ENCODE results near the gene ITCH. TPM values are rescaled to one million over a fixed set of nuclear protein-coding genes. Genes with fewer than 3 reads are reported as not detected.
"Not testable (repeated sequence)": the region's sequence is repeated elsewhere in the genome, so short reads cannot be mapped to it uniquely, and the experiment has no call there.

The ITCH gene
- total and polyA plus RNA-seq, 7 experiments from 2014 or later = 14.6 to 70.4 (median 58.9) TPM

DNA sequence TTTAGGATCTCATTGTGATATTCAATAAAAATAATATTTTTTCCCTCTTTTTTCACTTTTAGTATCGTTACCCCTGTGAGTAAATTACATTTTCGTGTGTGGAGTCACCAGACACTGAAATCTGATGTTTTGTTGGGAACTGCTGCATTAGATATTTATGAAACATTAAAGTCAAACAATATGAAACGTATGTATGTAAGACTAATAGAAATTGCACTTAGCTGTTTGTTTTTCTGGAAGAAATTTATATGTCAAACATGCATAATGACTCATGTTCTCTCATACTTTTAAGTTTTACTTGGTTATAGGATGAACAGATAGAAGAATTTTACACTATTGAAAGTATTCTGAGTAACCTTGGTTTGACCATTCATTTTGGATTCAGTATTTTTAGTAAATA is 49.4 kb downstream of the ITCH start:
- Mint-ChIP-seq H3K4me3 (no peak overlapping the region), H3K27me3 (no peaks in the 10 kb centered on the region), H3K9me3 (no peaks in the 10 kb centered on the region), H3K4me1 (peaks cover 7 to 29% (median 23%) of the 10 kb centered on the region in 7 donors), H3K27ac (no peak overlapping the region), H3K36me3 (peaks cover 22 to 44% (median 34%) of the 10 kb centered on the region in 5 donors)
- no peak overlapping the region for H3K4me3 ChIP-seq (ENCODE audit: low read length)
- ChIA-PET POLR2A (no interaction called here), CTCF (interaction anchor here (0.5 kb wide), 1 partner anchor 14 kb away, joined by 3 read pairs; no protein-coding TSS in a partner anchor)
- no peak for ATAC-seq
- intact Hi-C loops (cut with micrococcal nuclease) = no loop called here
- H3K4me1 ChIP-seq (ENCODE audit: control insufficient read depth in 2 of 2, insufficient read depth in 2 of 2, low read length in 2 of 2) = no peaks in the 10 kb centered on the region
- H3K9me3 ChIP-seq (ENCODE audit: control insufficient read depth in 2 of 3, low read length in 3 of 3) = no peaks in the 10 kb centered on the region
- no peak for DNase-seq
- H3K27ac ChIP-seq (ENCODE audit: low read depth, low read length) = no peak overlapping the region
- H3K36me3 ChIP-seq (ENCODE audit: control insufficient read depth in 2 of 3, insufficient read depth in 3 of 3, low read length in 3 of 3) = peaks cover 7 to 41% (median 11%) of the 10 kb centered on the region in 3 experiments
- no peaks in the 10 kb centered on the region for H3K27me3 ChIP-seq (ENCODE audit: control insufficient read depth in 2 of 2, insufficient read depth in 2 of 2, low read length in 2 of 2)

DNA sequence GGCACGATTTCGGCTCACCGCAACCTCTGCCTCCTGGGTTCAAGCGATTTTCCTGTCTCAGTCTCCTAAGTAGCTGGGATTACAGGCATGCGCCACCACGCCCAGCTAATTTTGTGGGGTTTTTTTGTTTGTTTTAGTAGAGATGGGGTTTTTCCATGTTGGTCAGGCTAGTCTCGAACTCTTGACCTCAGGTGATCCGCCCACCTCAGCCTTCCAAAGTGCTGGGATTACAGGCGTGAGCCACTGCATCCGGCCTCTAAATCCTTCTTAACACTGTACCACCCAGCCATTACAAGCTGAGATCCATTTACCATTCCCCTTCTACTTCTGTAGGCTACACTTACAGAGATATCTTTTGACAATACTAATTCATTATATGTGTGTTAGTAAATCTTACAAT is 51.5 kb downstream of the ITCH start:
- peaks cover 0 to 44% (median 16%) of the 10 kb centered on the region in 3 experiments for H3K36me3 ChIP-seq (ENCODE audit: control insufficient read depth in 2 of 3, insufficient read depth in 3 of 3, low read length in 3 of 3)
- Mint-ChIP-seq H3K27ac (peak overlapping the region in 2 of 9 donors; percentile 64 to 74), H3K4me1 (peaks cover 0 to 26% (median 9%) of the 10 kb centered on the region in 7 donors), H3K36me3 (peaks cover 9 to 32% (median 19%) of the 10 kb centered on the region in 5 donors)
- H3K4me3 Mint-ChIP-seq; H3K27ac ChIP-seq (ENCODE audit: low read depth, low read length); intact Hi-C loops (cut with micrococcal nuclease); H3K9me3 ChIP-seq (ENCODE audit: control insufficient read depth in 2 of 3, low read length in 3 of 3); H3K4me1 ChIP-seq (ENCODE audit: control insufficient read depth in 2 of 2, insufficient read depth in 2 of 2, low read length in 2 of 2); CTCF ChIA-PET; DNase-seq; H3K4me3 ChIP-seq (ENCODE audit: low read length); H3K27me3 ChIP-seq (ENCODE audit: control insufficient read depth in 2 of 2, insufficient read depth in 2 of 2, low read length in 2 of 2); ATAC-seq; H3K27me3 Mint-ChIP-seq; H3K9me3 Mint-ChIP-seq: not testable (repeated sequence)
- POLR2A ChIA-PET = interaction anchor here (0.6 to 1.1 kb wide), 3 partner anchors 9 to 938 kb away, joined by 3 read pairs; no protein-coding TSS in a partner anchor

DNA sequence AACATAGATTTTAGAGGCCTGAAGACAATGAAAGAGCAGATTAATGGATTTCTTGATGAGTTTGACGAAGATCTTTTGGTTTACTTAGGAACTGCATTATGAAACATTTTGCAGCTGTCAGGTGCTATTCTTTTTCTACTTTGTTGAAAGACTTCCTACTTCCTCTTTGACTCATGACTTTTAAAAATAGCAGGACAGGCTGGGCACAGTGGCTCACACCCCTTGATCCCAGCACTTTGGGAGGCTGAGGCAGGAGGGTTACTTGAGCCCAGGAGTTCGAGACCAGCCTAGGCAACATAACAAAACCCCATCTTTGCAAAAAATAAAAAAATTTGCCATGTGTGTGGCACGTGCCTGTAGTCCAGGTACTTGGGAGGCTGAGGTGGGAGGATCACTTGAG is 52.0 kb downstream of the ITCH start:
- no peaks in the 10 kb centered on the region for H3K9me3 Mint-ChIP-seq
- H3K36me3 ChIP-seq (ENCODE audit: control insufficient read depth in 2 of 3, insufficient read depth in 3 of 3, low read length in 3 of 3) = peaks cover 0 to 49% (median 14%) of the 10 kb centered on the region in 3 experiments
- ATAC-seq (no peak), DNase-seq (no peak)
- peak overlapping the region in 2 of 9 donors; percentile 64 to 74 for H3K27ac Mint-ChIP-seq
- ChIA-PET CTCF (no interaction called here), POLR2A (interaction anchor here (0.6 to 1.1 kb wide), 2 partner anchors 10 to 17 kb away, joined by 3 read pairs; no protein-coding TSS in a partner anchor)
- H3K4me3 ChIP-seq (ENCODE audit: low read length) = no peak overlapping the region
- no peaks in the 10 kb centered on the region for H3K9me3 ChIP-seq (ENCODE audit: control insufficient read depth in 2 of 3, low read length in 3 of 3)
- no peaks in the 10 kb centered on the region for H3K27me3 Mint-ChIP-seq
- H3K4me3 Mint-ChIP-seq = no peak overlapping the region
- H3K27ac ChIP-seq (ENCODE audit: low read depth, low read length) = no peak overlapping the region
- H3K36me3 Mint-ChIP-seq = peaks cover 9 to 33% (median 20%) of the 10 kb centered on the region in 5 donors
- H3K27me3 ChIP-seq (ENCODE audit: control insufficient read depth in 2 of 2, insufficient read depth in 2 of 2, low read length in 2 of 2) = no peaks in the 10 kb centered on the region
- intact Hi-C loops (cut with micrococcal nuclease) = no loop called here
- H3K4me1 Mint-ChIP-seq = peaks cover under 1 to 26% (median 11%) of the 10 kb centered on the region in 7 donors
- H3K4me1 ChIP-seq (ENCODE audit: control insufficient read depth in 2 of 2, insufficient read depth in 2 of 2, low read length in 2 of 2) = no peaks in the 10 kb centered on the region

DNA sequence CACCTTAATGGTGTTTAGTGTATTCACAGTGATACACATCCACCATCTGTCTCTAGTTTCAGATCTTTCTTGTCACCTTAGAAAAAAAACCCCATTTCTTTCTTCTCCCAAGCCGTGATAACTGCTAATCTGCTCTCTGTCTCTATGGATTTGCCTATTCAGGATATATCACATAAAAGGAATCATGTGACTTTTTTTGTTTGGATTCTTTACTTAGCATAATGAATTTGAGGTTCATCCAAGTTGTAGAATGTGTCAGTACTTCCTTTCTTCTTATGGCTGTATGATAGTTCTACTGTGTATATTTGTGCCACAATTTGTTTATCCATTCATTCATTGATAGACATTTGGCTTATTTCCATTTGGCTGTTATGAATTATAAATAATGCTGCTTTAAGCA is 57.1 kb downstream of the ITCH start:
- H3K9me3 ChIP-seq (ENCODE audit: control insufficient read depth in 2 of 3, low read length in 3 of 3) = no peaks in the 10 kb centered on the region
- Mint-ChIP-seq H3K4me1 (peaks cover under 1 to 22% (median 14%) of the 10 kb centered on the region in 7 donors), H3K9me3 (peaks cover 0 to 2% (median 0%) of the 10 kb centered on the region in 11 donors), H3K27me3 (no peaks in the 10 kb centered on the region), H3K27ac (no peak overlapping the region), H3K4me3 (peak overlapping the region in 1 of 10 donors; percentile 23), H3K36me3 (peaks cover 11 to 54% (median 19%) of the 10 kb centered on the region in 5 donors)
- H3K36me3 ChIP-seq (ENCODE audit: control insufficient read depth in 2 of 3, insufficient read depth in 3 of 3, low read length in 3 of 3) = peaks cover 7 to 56% (median 19%) of the 10 kb centered on the region in 3 experiments
- intact Hi-C loops (cut with micrococcal nuclease) = no loop called here
- ATAC-seq = no peak
- H3K27ac ChIP-seq (ENCODE audit: low read depth, low read length) = no peak overlapping the region
- POLR2A ChIA-PET = no interaction called here
- DNase-seq = no peak
- CTCF ChIA-PET = no interaction called here
- H3K4me3 ChIP-seq (ENCODE audit: low read length) = no peak overlapping the region
- H3K4me1 ChIP-seq (ENCODE audit: control insufficient read depth in 2 of 2, insufficient read depth in 2 of 2, low read length in 2 of 2) = peaks cover 0 to 4% of the 10 kb centered on the region in 2 donors
- H3K27me3 ChIP-seq (ENCODE audit: control insufficient read depth in 2 of 2, insufficient read depth in 2 of 2, low read length in 2 of 2) = no peaks in the 10 kb centered on the region

DNA sequence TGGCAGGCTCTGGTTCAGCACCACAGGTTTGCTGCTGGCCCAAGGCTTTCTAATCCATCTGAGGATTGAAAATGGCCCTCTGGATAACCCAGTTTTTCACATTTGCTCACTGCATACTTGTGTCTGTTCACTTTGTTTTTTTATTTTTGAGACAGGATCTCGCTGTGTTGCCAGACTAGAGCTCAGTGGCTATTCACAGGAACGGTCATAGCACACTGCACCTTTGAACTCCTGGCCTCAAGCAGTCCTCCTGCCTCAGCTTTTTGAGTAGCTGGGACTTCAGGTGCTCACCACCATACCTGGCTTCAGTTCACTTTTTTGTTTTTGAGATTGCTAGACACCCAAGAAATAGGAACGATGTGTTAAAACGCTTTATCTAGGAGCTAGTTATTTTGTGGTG is 57.9 kb downstream of the ITCH start:
- no peak for DNase-seq
- Histone ChIP-seq H3K4me3 (ENCODE audit: low read length) (no peak overlapping the region), H3K27me3 (ENCODE audit: control insufficient read depth in 2 of 2, insufficient read depth in 2 of 2, low read length in 2 of 2) (no peaks in the 10 kb centered on the region), H3K27ac (ENCODE audit: low read depth, low read length) (no peak overlapping the region), H3K9me3 (ENCODE audit: control insufficient read depth in 2 of 3, low read length in 3 of 3) (no peaks in the 10 kb centered on the region), H3K36me3 (ENCODE audit: control insufficient read depth in 2 of 3, insufficient read depth in 3 of 3, low read length in 3 of 3) (peaks cover 7 to 56% (median 19%) of the 10 kb centered on the region in 3 experiments), H3K4me1 (ENCODE audit: control insufficient read depth in 2 of 2, insufficient read depth in 2 of 2, low read length in 2 of 2) (peaks cover 0 to 4% of the 10 kb centered on the region in 2 donors)
- ChIA-PET POLR2A (no interaction called here), CTCF (no interaction called here)
- H3K4me3 Mint-ChIP-seq = no peak overlapping the region
- intact Hi-C loops (cut with micrococcal nuclease) = no loop called here
- ATAC-seq = no peak
- H3K4me1 Mint-ChIP-seq = peaks cover under 1 to 16% (median 9%) of the 10 kb centered on the region in 7 donors
- H3K36me3 Mint-ChIP-seq = peaks cover 10 to 56% (median 24%) of the 10 kb centered on the region in 5 donors
- H3K9me3 Mint-ChIP-seq = peaks cover 0 to 2% (median 0%) of the 10 kb centered on the region in 11 donors
- peak overlapping the region in 1 of 9 donors; percentile 49 for H3K27ac Mint-ChIP-seq
- H3K27me3 Mint-ChIP-seq = no peaks in the 10 kb centered on the region

DNA sequence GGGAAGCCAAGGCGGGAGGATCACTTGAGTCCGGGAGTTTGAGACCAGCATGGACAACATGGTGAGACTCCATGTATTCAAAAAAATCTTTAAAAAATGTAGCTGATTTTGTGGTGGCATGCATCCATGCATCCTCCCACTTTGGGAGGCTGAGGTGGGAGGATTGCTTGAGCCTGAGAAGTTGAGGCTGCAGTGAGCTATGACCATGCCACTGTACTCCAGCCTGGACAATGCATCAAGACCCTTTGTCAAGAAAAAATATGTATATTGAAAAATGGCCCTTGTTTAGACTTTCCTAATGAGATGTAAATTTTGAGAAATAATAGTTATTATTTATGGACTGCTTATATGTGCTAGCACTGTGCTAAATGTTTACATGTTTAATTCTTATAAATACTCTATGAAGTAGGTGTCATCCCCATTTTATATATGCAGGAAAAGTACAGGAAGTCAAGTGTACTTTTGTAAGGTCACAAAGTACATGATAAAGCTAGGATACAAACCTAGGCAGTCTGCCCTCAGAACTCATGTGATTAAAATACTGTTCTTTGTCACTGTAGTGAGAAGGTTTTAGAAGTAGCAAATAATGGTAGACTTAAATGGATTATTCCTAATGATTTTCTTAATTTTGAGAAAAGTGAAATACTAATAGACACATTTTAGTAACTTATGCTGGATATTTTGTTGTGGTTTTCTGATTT is 58.8 kb downstream of the ITCH start:
- Histone ChIP-seq H3K4me1 (ENCODE audit: control insufficient read depth in 2 of 2, insufficient read depth in 2 of 2, low read length in 2 of 2) (peaks cover 0 to 4% of the 10 kb centered on the region in 2 donors), H3K27ac (ENCODE audit: low read depth, low read length) (no peak overlapping the region), H3K4me3 (ENCODE audit: low read length) (no peak overlapping the region), H3K36me3 (ENCODE audit: control insufficient read depth in 2 of 3, insufficient read depth in 3 of 3, low read length in 3 of 3) (peaks cover 7 to 66% (median 19%) of the 10 kb centered on the region in 3 experiments), H3K27me3 (ENCODE audit: control insufficient read depth in 2 of 2, insufficient read depth in 2 of 2, low read length in 2 of 2) (no peaks in the 10 kb centered on the region), H3K9me3 (ENCODE audit: control insufficient read depth in 2 of 3, low read length in 3 of 3) (no peaks in the 10 kb centered on the region)
- CTCF ChIA-PET = no interaction called here
- Mint-ChIP-seq H3K27me3 (no peaks in the 10 kb centered on the region), H3K4me1 (peaks cover 2 to 16% (median 9%) of the 10 kb centered on the region in 7 donors), H3K27ac (no peak overlapping the region), H3K9me3 (peaks cover 0 to 2% (median 0%) of the 10 kb centered on the region in 11 donors), H3K36me3 (peaks cover 14 to 53% (median 21%) of the 10 kb centered on the region in 5 donors), H3K4me3 (no peak overlapping the region)
- intact Hi-C loops (cut with micrococcal nuclease) = no loop called here
- POLR2A ChIA-PET = no interaction called here
- no peak for DNase-seq
- ATAC-seq = no peak

Data from naive thymus-derived CD4-positive, alpha-beta T cell (primary cell).